Measurements from ENCODE around the gene PLOD1.

PLOD1 gene

DNA sequence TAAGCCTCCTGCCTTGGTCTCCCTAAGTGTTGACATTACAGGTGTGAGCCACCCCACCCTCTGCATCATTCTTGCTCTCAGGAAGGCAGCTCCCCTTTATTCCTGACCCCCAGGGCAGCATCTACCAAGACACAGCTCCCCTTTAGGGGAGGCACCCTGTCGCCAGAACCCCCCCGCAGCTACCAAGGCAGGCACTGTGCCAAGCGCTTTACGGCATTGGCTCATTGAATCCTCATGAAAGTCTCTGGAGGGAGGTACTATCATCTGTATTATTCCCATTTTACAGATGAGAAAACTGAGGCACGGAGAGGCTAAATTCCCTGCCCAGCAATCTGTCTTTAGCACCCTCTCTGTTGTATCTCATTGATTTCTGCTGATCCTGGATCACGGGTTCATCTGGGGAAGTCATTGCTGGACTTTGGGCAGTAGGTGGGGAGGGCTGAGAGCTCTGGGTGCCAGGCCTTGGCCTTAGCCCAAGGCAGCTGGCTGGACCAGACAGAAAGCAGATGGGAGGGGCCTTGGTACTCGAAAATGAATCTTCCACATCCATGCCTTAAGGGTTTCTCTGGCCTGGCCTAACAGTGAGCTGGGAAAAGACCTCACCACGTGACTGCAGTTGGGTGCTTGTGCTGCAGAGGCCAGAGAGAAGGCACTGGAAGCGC lies 5.9 kb downstream of the PLOD1 start:
- H3K4me1 Mint-ChIP-seq, result peaks cover 2% of the 10 kb centered on the region
- peaks cover 3% of the 10 kb centered on the region for H3K36me3 Mint-ChIP-seq (ENCODE audit: low read depth)
- ATAC-seq, result no peak
- no peak overlapping the region for H3K4me3 Mint-ChIP-seq
- H3K27ac Mint-ChIP-seq, result no peak overlapping the region
- DNase-seq, result no peak
- H3K27me3 Mint-ChIP-seq, result no peaks in the 10 kb centered on the region
- H3K9me3 Mint-ChIP-seq, result no peaks in the 10 kb centered on the region

- H3K36me3 Mint-ChIP-seq (ENCODE audit: low read depth), result peaks cover 8% of the 10 kb centered on the region
- peaks cover 1% of the 10 kb centered on the region for H3K4me1 Mint-ChIP-seq
- no peak for DNase-seq
- ATAC-seq, result no peak
- H3K4me3 Mint-ChIP-seq, result no peak overlapping the region
- peaks cover 6% of the 10 kb centered on the region for H3K9me3 Mint-ChIP-seq
- no peaks in the 10 kb centered on the region for H3K27me3 Mint-ChIP-seq
- H3K27ac Mint-ChIP-seq, result no peak overlapping the region
Measured at GRCh38 chr1:11942280-11942679, 7.8 kb downstream of the PLOD1 start.

DNA sequence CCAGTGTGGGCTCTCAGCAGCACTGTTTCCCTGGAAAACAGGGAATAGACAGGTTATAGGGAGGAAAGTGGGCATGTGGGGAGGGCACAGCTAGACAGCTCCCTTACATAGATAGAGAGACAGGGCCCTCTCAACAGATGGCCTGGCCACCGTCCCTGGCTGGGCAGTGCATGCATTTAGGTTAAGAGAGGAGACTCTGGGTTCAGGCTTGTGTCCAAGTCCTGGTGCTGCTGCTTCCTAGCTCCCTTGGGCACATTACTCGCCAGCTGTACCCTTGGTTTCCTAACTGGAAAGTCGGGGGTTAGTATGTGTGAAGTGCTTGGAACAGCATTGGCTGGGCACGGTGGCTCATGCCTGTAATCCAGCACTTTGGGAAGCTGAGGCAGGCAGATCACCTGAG lies 9.1 kb downstream of the PLOD1 start:
- Mint-ChIP-seq H3K4me1 (no peaks in the 10 kb centered on the region), H3K36me3 (ENCODE audit: low read depth) (peaks cover 12% of the 10 kb centered on the region), H3K27me3 (no peaks in the 10 kb centered on the region), H3K9me3 (peaks cover 6% of the 10 kb centered on the region), H3K4me3 (no peak overlapping the region), H3K27ac (no peak overlapping the region)
- ATAC-seq (no peak), DNase-seq (no peak)

DNA sequence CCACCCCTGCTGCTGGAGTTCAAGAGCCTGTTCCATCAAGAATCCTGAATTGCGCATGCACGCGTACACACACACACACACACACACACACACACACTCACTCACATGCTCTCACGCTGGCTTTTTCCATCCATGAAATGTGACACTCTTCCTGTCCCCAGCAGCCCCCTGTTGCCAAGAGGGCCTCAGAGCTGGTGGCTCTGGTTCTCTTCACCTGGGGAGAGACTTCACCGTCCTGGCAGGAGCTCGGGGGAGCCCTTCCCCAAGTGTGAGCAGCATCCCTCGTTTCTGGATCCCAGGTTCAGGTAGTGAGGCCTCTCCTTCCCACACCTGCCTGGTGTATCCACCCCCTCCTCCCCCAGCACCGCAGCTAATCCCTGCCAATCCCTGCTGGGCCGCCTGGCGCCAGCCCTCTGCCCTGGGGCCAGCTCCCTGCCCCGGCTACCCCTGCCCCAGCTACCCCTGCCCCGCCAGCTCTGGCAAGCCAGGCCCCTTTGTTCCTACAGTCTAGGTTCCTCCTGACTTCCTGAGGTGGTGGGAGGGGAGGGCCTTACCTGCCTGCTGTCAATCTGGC lies 9.9 kb downstream of the PLOD1 start:
- Mint-ChIP-seq H3K4me1 (no peaks in the 10 kb centered on the region), H3K27me3 (no peaks in the 10 kb centered on the region)
- DNase-seq, result no peak

GRCh38 chr1:11946647-11947046 lies 12.1 kb downstream of the PLOD1 start:
- no peaks in the 10 kb centered on the region for H3K4me1 Mint-ChIP-seq
- no peak overlapping the region for H3K27ac Mint-ChIP-seq
- H3K4me3 Mint-ChIP-seq, result no peak overlapping the region
- peak; percentile 33 for ATAC-seq
- peaks cover 6% of the 10 kb centered on the region for H3K9me3 Mint-ChIP-seq
- H3K27me3 Mint-ChIP-seq, result no peaks in the 10 kb centered on the region
- peaks cover 20% of the 10 kb centered on the region for H3K36me3 Mint-ChIP-seq (ENCODE audit: low read depth)
- no peak for DNase-seq

More for the DNA sequence above, 9.9 kb downstream of the PLOD1 start:
- Mint-ChIP-seq H3K4me3 (no peak overlapping the region), H3K9me3 (peaks cover 6% of the 10 kb centered on the region), H3K27ac (no peak overlapping the region), H3K36me3 (ENCODE audit: low read depth) (peaks cover 16% of the 10 kb centered on the region)
- ATAC-seq, result no peak

GRCh38 chr1:11948822-11949458 lies 14.4 kb downstream of the PLOD1 start:
- ATAC-seq, result no peak
- H3K4me3 Mint-ChIP-seq, result no peak overlapping the region
- H3K4me1 Mint-ChIP-seq, result no peaks in the 10 kb centered on the region

GRCh38 chr1:11951901-11952300 lies 17.4 kb downstream of the PLOD1 start:
- Mint-ChIP-seq H3K9me3 (no peaks in the 10 kb centered on the region), H3K4me1 (no peaks in the 10 kb centered on the region), H3K27me3 (no peaks in the 10 kb centered on the region), H3K4me3 (no peak overlapping the region), H3K36me3 (ENCODE audit: low read depth) (peaks cover 19% of the 10 kb centered on the region), H3K27ac (no peak overlapping the region)
- ATAC-seq (no peak), DNase-seq (no peak)

More at GRCh38 chr1:11948822-11949458, 14.4 kb downstream of the PLOD1 start:
- H3K36me3 Mint-ChIP-seq (ENCODE audit: low read depth), result peaks cover 27% of the 10 kb centered on the region
- peaks cover 6% of the 10 kb centered on the region for H3K9me3 Mint-ChIP-seq
- peak; percentile 29 for DNase-seq
- H3K27ac Mint-ChIP-seq, result no peak overlapping the region
- no peaks in the 10 kb centered on the region for H3K27me3 Mint-ChIP-seq

DNA sequence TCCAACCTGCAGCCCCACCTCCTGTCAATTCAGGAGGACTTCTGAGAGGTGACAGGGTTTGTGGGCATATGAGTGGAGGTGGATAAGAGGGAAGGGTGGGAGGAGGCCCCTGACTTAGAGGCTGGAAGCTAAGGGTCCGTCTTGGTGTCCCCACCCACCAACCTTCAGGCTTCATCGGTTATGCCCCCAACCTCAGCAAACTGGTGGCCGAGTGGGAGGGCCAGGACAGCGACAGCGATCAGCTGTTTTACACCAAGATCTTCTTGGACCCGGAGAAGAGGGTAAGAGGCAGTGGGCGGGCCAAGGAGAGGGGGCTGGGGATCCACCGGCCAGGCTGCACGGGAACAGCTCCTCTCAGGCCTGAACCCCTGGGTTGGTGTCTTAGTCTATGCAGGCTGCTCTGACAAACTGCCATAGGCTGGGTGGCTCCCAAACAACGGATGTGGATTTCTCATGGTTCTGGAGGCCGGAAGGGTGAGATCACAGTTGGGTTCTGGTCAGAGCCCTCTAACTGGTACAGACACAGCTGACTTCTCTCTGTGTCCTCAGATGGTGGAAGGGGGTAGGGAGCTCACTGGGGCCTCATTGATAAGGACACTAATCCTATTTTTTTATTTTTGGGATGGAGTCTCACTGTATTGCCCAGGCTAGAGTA lies 18.1 kb downstream of the PLOD1 start:
- no peak overlapping the region for H3K27ac Mint-ChIP-seq
- no peak for DNase-seq
- ATAC-seq, result peak; percentile 12
- no peaks in the 10 kb centered on the region for H3K27me3 Mint-ChIP-seq
- no peaks in the 10 kb centered on the region for H3K9me3 Mint-ChIP-seq
- H3K4me1 Mint-ChIP-seq, result no peaks in the 10 kb centered on the region
- no peak overlapping the region for H3K4me3 Mint-ChIP-seq
- H3K36me3 Mint-ChIP-seq (ENCODE audit: low read depth), result peaks cover 23% of the 10 kb centered on the region

DNA sequence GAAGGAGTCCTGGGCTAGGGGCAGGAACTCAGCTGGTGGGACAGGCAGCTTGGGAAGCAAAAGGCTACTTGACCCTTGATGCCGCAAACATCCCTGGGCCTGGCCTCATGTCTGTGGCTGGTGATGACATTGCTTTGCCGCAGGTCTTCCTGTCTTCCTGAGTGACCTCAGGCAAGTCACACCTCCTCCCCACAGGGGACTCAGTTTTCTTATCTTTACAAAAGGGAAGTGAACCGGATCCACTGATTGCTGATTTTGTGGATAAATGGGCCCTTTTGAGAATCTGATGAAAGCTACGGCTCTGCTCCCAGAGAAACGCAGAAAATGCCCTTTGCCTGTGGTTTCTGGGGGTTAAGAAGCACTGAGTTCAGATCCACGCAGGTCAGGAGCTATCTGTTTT lies 20.7 kb downstream of the PLOD1 start:
- H3K4me3 Mint-ChIP-seq, result no peak overlapping the region
- peaks cover 18% of the 10 kb centered on the region for H3K36me3 Mint-ChIP-seq (ENCODE audit: low read depth)
- ATAC-seq (no peak), DNase-seq (no peak)
- H3K4me1 Mint-ChIP-seq, result no peaks in the 10 kb centered on the region
- H3K27ac Mint-ChIP-seq, result no peak overlapping the region
- no peaks in the 10 kb centered on the region for H3K27me3 Mint-ChIP-seq
- H3K9me3 Mint-ChIP-seq, result no peaks in the 10 kb centered on the region

DNA sequence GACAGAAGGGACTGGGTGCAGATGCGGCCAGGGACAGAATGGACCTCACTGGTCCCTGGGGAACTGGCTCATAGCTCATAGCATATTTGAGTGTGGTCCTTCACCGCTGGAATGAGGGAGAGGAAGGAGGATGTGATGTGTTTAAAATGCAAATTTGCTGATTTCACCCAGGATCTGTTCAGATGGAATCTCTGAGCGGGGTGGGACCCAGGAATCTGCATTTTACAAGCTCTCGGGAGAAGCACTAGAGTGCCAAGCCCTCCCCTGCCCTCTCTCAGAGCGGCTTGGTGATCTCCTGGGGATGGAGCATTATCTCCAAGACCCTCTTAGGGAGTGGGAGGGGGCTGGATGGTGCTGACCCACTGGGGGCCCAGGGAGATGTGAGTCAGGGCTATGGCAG lies 22.9 kb downstream of the PLOD1 start:
- no peak for ATAC-seq
- Mint-ChIP-seq H3K27me3 (no peaks in the 10 kb centered on the region), H3K27ac (no peak overlapping the region), H3K4me1 (no peaks in the 10 kb centered on the region), H3K36me3 (ENCODE audit: low read depth) (peaks cover 15% of the 10 kb centered on the region), H3K4me3 (no peak overlapping the region), H3K9me3 (no peaks in the 10 kb centered on the region)
- DNase-seq, result no peak

DNA sequence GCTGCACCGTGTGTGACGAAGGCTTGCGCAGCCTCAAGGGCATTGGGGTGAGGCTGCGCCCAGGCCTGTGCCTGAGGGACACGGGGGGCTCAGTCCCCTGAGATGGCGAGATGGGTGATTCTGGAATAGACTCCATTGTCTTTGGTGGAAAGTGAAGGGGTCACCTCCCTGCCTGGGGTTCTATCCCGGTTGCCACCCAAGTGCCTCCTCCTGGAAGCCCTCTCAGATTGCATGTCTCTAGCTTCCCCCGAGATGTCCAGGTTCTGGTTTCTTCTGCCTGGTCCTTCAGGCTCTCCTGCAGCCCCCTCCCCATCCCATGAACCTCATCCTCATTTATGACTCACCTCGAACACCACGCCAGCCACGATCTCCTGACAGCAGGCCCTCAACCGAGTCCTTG lies 23.4 kb downstream of the PLOD1 start:
- no peaks in the 10 kb centered on the region for H3K9me3 Mint-ChIP-seq
- no peaks in the 10 kb centered on the region for H3K27me3 Mint-ChIP-seq
- DNase-seq (no peak), ATAC-seq (no peak)
- H3K4me3 Mint-ChIP-seq, result no peak overlapping the region
- no peaks in the 10 kb centered on the region for H3K4me1 Mint-ChIP-seq
- peaks cover 10% of the 10 kb centered on the region for H3K36me3 Mint-ChIP-seq (ENCODE audit: low read depth)
- H3K27ac Mint-ChIP-seq, result no peak overlapping the region

- Mint-ChIP-seq H3K27ac (no peak overlapping the region), H3K36me3 (ENCODE audit: low read depth) (peaks cover 11% of the 10 kb centered on the region), H3K9me3 (no peaks in the 10 kb centered on the region), H3K27me3 (no peaks in the 10 kb centered on the region), H3K4me3 (no peak overlapping the region), H3K4me1 (no peaks in the 10 kb centered on the region)
- ATAC-seq (no peak), DNase-seq (no peak)
Measured at GRCh38 chr1:11960276-11960675, 25.8 kb downstream of the PLOD1 start.

DNA sequence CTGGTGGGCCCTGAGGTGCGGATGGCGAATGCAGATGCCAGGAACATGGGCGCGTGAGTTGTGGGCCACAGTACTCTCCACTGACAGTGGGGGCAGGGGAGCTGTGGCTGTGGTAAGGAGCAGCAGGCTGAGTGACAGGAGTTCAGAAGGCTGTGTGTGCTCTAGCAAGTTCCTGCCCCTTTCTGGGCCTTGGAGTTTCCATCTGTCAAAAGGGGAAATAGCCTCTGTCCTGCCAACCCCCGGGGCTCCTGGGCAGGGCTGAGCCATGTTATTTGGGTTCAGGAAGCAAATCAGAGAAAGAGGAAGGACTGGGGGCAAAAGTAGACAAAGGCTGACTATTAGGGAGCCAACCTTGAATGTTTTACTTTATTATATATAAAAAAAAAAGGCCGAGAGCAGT lies 26.2 kb downstream of the PLOD1 start:
- no peak overlapping the region for H3K27ac Mint-ChIP-seq

GRCh38 chr1:11961230-11961629 lies 26.7 kb downstream of the PLOD1 start:
- peaks cover 15% of the 10 kb centered on the region for H3K36me3 Mint-ChIP-seq (ENCODE audit: low read depth)
- no peaks in the 10 kb centered on the region for H3K9me3 Mint-ChIP-seq
- no peak for ATAC-seq
- H3K4me3 Mint-ChIP-seq, result no peak overlapping the region
- no peaks in the 10 kb centered on the region for H3K4me1 Mint-ChIP-seq
- DNase-seq, result no peak
- H3K27me3 Mint-ChIP-seq, result no peaks in the 10 kb centered on the region
- H3K27ac Mint-ChIP-seq, result no peak overlapping the region

More for the DNA sequence above, 26.2 kb downstream of the PLOD1 start:
- no peak for DNase-seq
- no peaks in the 10 kb centered on the region for H3K9me3 Mint-ChIP-seq
- peaks cover 12% of the 10 kb centered on the region for H3K36me3 Mint-ChIP-seq (ENCODE audit: low read depth)
- H3K27me3 Mint-ChIP-seq, result no peaks in the 10 kb centered on the region
- no peaks in the 10 kb centered on the region for H3K4me1 Mint-ChIP-seq
- H3K4me3 Mint-ChIP-seq, result no peak overlapping the region
- no peak for ATAC-seq

DNA sequence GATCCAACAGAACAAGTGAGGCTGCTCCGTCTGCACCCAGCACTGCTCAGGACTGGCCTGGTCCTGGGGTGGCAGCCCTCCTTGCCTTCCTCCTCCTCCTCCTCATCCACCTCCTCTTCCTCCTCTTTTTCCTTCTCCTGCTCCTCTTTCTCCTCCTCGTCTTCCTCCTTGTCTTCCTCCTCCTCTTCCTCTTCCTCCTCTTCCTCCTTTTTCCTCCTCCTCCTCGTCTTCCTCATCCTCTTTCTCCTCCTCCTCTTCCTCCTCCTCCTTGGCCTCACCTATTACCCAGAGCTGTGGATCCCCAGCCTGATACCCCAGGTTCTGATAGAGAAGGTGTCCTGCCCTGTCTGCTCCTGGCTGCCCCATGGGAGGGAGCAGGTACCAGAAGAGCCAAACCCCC lies 29.1 kb downstream of the PLOD1 start:
- DNase-seq (no peak), ATAC-seq (no peak)
- Mint-ChIP-seq H3K9me3 (no peaks in the 10 kb centered on the region), H3K27ac (no peak overlapping the region), H3K4me3 (no peak overlapping the region), H3K4me1 (no peaks in the 10 kb centered on the region), H3K27me3 (no peaks in the 10 kb centered on the region), H3K36me3 (ENCODE audit: low read depth) (peaks cover 13% of the 10 kb centered on the region)

Data from activated naive CD8-positive, alpha-beta T cell treated with anti-CD3 and anti-CD28 coated beads, Interleukin-2, amount 50 U/mL, for 24 hours (primary cell).